ENCODE results near the gene RAP2B.
"Not testable (repeated sequence)": the region's sequence is repeated elsewhere in the genome, so short reads cannot be mapped to it uniquely, and the experiment has no call there.

The RAP2B gene

DNA sequence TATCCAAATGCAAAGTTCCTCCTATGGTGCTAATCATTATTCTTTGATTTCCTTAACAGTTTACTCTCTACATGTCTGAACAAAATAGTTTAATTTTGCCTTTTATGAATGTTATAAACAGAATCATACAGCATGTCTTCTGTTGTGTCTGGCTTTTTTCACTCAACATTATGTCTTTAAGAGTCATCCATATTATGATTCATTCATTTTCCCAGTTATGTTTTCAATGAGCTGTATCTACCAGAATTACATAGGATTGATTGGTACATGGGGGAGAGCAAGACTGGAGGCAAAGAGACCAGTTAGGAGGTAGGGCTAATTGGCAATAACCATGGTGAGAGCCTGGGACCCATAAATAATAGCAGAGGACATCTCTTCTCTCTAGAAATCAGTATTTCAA is 16.6 kb upstream of the RAP2B start:
- no peak overlapping the region for H3K27ac ChIP-seq (replicated peaks)
- DNase-seq (ENCODE audit: low read depth in 1 of 2, low spot score in 1 of 2) = no peak
- H3K27me3 ChIP-seq (ENCODE audit: insufficient read depth, poor library complexity, severe bottlenecking) = no peaks in the 10 kb centered on the region
- TF ChIP-seq GABPA (IDR thresholded peaks at IDR 0.05; ENCODE audit: low read depth) (no peak), POLR2AphosphoS5 (IDR thresholded peaks at IDR 0.05; ENCODE audit: low read depth) (no peak), SPI1 (IDR thresholded peaks at IDR 0.05; ENCODE audit: borderline replicate concordance, low read depth) (no peak)
- TF ChIP-seq, protein P1, sequence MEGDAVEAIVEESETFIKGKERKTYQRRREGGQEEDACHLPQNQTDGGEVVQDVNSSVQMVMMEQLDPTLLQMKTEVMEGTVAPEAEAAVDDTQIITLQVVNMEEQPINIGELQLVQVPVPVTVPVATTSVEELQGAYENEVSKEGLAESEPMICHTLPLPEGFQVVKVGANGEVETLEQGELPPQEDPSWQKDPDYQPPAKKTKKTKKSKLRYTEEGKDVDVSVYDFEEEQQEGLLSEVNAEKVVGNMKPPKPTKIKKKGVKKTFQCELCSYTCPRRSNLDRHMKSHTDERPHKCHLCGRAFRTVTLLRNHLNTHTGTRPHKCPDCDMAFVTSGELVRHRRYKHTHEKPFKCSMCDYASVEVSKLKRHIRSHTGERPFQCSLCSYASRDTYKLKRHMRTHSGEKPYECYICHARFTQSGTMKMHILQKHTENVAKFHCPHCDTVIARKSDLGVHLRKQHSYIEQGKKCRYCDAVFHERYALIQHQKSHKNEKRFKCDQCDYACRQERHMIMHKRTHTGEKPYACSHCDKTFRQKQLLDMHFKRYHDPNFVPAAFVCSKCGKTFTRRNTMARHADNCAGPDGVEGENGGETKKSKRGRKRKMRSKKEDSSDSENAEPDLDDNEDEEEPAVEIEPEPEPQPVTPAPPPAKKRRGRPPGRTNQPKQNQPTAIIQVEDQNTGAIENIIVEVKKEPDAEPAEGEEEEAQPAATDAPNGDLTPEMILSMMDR (IDR thresholded peaks at IDR 0.05; ENCODE audit: insufficient read depth, low read length) = no peak
- TF ChIP-seq, protein P2, sequence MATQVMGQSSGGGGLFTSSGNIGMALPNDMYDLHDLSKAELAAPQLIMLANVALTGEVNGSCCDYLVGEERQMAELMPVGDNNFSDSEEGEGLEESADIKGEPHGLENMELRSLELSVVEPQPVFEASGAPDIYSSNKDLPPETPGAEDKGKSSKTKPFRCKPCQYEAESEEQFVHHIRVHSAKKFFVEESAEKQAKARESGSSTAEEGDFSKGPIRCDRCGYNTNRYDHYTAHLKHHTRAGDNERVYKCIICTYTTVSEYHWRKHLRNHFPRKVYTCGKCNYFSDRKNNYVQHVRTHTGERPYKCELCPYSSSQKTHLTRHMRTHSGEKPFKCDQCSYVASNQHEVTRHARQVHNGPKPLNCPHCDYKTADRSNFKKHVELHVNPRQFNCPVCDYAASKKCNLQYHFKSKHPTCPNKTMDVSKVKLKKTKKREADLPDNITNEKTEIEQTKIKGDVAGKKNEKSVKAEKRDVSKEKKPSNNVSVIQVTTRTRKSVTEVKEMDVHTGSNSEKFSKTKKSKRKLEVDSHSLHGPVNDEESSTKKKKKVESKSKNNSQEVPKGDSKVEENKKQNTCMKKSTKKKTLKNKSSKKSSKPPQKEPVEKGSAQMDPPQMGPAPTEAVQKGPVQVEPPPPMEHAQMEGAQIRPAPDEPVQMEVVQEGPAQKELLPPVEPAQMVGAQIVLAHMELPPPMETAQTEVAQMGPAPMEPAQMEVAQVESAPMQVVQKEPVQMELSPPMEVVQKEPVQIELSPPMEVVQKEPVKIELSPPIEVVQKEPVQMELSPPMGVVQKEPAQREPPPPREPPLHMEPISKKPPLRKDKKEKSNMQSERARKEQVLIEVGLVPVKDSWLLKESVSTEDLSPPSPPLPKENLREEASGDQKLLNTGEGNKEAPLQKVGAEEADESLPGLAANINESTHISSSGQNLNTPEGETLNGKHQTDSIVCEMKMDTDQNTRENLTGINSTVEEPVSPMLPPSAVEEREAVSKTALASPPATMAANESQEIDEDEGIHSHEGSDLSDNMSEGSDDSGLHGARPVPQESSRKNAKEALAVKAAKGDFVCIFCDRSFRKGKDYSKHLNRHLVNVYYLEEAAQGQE (IDR thresholded peaks at IDR 0.05; ENCODE audit: insufficient replicate concordance, low read depth) = no peak
- no peak overlapping the region for H3K4me3 ChIP-seq (replicated peaks; ENCODE audit: insufficient read depth, low read length)

DNA sequence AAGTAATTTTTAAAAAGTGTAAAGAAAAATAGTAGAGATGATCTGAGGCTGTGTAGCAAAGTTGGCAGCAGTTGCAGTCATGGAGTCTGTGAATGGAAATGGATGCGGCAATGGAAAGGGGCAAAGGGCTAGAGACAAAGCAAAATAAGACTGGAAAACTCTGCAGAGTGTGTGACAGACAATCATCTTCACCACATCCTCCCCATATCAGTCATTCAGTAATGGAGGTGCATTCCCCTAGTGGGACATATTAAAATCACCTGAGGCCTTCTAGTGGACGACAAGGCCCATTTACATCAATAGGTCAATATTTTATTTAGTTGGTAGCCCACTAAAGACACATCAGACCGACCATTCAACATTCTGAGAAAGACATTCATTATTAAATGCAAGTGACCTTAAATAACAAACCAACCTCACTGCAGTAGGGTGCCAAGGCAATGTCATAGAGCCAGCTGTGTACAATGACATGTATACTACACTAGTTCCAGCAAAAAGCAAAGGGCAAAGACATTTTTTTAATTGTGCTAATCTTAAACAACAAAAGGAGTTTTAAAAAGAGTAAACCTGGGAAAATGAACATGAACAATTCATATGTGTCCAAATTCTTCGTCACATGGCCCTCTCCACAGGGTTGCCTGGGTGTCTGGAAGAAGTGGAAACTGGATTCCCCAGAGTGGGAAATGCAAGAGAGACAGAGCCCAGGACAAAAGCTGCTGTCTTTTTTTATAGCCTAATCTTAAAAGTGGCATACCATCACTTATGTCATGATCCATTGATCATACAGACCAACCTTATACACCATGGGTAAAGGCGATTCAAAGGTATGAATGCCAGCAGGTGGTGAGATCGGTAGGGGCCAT is 15.6 kb upstream of the RAP2B start:
- H3K27ac ChIP-seq (replicated peaks) = no peak overlapping the region
- DNase-seq (ENCODE audit: low read depth in 1 of 2, low spot score in 1 of 2) = no peak

DNA sequence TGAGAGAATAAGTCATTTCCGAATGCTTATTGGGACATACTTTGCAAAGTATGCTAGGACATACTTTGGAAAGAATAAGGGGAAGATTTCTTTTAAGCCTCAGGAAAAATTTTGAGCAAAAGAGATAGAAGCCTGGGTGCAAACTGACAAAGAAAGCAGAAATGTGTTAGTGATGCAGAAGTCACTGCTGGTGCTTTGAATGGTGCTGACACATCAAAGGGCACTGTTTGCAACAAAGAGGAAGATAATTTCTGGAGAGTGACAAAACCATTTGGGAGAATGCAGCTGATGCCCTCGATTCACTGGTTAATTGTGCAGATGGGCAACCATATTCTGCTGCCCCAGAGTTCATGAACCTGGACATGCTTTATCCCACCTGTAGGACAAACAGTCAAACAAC is 11.0 kb upstream of the RAP2B start:
- peak in 1 of 2 experiments; percentile 5 for DNase-seq (ENCODE audit: low read depth in 1 of 2, low spot score in 1 of 2)
- TF ChIP-seq, protein P2 (IDR thresholded peaks at IDR 0.05; ENCODE audit: insufficient replicate concordance, low read depth) = no peak
- TF ChIP-seq, protein P1 (IDR thresholded peaks at IDR 0.05; ENCODE audit: insufficient read depth, low read length) = no peak
- no peak for TF ChIP-seq POLR2AphosphoS5 (IDR thresholded peaks at IDR 0.05; ENCODE audit: low read depth)
- no peak for TF ChIP-seq GABPA (IDR thresholded peaks at IDR 0.05; ENCODE audit: low read depth)
- TF ChIP-seq SPI1 (IDR thresholded peaks at IDR 0.05; ENCODE audit: borderline replicate concordance, low read depth) = no peak
- H3K27ac ChIP-seq (replicated peaks) = no peak overlapping the region
- H3K4me3 ChIP-seq (replicated peaks; ENCODE audit: insufficient read depth, low read length) = no peak overlapping the region
- no peaks in the 10 kb centered on the region for H3K27me3 ChIP-seq (ENCODE audit: insufficient read depth, poor library complexity, severe bottlenecking)

More for the DNA sequence above, 15.6 kb upstream of the RAP2B start:
- TF ChIP-seq POLR2AphosphoS5 (IDR thresholded peaks at IDR 0.05; ENCODE audit: low read depth) = no peak
- TF ChIP-seq, protein P2 (IDR thresholded peaks at IDR 0.05; ENCODE audit: insufficient replicate concordance, low read depth) = no peak
- TF ChIP-seq, protein P1 (IDR thresholded peaks at IDR 0.05; ENCODE audit: insufficient read depth, low read length) = no peak
- no peaks in the 10 kb centered on the region for H3K27me3 ChIP-seq (ENCODE audit: insufficient read depth, poor library complexity, severe bottlenecking)
- no peak overlapping the region for H3K4me3 ChIP-seq (replicated peaks; ENCODE audit: insufficient read depth, low read length)

DNA sequence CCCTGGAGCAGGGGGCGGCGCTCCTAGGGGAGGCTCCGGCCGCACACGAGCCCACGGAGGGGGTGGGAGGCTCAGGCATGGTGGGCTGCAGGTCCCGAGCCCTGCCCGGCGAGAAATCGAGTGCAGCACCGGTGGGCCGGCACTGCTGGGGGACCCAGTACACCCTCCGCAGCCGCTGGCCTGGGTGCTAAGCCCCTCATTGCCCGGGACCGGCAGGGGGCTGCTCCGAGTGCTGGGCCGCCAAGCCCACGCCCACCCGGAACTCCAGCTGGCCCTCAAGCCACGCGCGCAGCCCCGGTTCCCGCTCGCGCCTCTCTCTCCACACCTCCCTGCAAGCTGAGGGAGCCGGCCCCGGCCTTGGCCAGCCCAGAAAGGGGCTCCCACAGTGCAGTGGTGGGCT is 6.2 kb upstream of the RAP2B start:
- H3K4me3 ChIP-seq (replicated peaks; ENCODE audit: insufficient read depth, low read length); H3K27ac ChIP-seq (replicated peaks); DNase-seq (ENCODE audit: low read depth in 1 of 2, low spot score in 1 of 2); H3K27me3 ChIP-seq (ENCODE audit: insufficient read depth, poor library complexity, severe bottlenecking): not testable (repeated sequence)

Measured in HL-60 (cell line).